ENCODE results near the gene BPIFB6.

DNA sequence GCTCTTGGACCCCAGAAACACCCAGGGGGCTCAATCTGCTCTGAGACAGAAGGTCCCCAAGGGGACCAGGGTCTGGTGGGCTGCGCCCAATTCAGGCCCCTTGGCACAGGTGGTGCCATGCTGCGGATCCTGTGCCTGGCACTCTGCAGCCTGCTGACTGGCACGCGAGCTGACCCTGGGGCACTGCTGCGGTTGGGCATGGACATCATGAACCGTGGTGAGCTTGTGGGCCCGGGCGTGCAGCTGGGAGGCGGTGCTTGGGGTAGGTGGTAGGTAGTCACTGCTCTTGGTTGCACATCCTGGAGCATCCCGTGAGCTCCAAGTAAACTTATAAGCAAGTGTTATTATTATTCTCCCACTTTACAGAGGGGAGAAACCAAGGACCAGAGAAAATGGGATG, at the start of gene BPIFB6:
- TF ChIP-seq POLR2AphosphoS5 (IDR thresholded peaks at IDR 0.05) (no peak), EP300 (IDR thresholded peaks at IDR 0.05) (no peak)
- TF ChIP-seq, protein P1, sequence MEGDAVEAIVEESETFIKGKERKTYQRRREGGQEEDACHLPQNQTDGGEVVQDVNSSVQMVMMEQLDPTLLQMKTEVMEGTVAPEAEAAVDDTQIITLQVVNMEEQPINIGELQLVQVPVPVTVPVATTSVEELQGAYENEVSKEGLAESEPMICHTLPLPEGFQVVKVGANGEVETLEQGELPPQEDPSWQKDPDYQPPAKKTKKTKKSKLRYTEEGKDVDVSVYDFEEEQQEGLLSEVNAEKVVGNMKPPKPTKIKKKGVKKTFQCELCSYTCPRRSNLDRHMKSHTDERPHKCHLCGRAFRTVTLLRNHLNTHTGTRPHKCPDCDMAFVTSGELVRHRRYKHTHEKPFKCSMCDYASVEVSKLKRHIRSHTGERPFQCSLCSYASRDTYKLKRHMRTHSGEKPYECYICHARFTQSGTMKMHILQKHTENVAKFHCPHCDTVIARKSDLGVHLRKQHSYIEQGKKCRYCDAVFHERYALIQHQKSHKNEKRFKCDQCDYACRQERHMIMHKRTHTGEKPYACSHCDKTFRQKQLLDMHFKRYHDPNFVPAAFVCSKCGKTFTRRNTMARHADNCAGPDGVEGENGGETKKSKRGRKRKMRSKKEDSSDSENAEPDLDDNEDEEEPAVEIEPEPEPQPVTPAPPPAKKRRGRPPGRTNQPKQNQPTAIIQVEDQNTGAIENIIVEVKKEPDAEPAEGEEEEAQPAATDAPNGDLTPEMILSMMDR (IDR thresholded peaks at IDR 0.05): no peak
